ENCODE data around the gene NPEPL1. TPM values are rescaled to one million over a fixed set of nuclear protein-coding genes. Genes with fewer than 3 reads are reported as not detected.

The NPEPL1 gene
- total and polyA plus RNA-seq, 2 of the 8 experiments (the other 6 are each of a cell fraction or from before 2014, with no cell fraction given), result 12.4 to 26.8 TPM

GRCh38 chr20:58718729-58719128 is 26.1 kb downstream of the NPEPL1 start:
- no peak overlapping the region for H2BK5ac ChIP-seq (ENCODE audit: low read depth, low read length)
- H2AFZ ChIP-seq (ENCODE audit: low read length), result no peak overlapping the region
- H3K9ac ChIP-seq (replicated peaks in 1 of 4; ENCODE audit: extremely low read depth in 1 of 4, low read depth in 3 of 4, low read length in 3 of 4), result no peak overlapping the region
- H3K23me2 ChIP-seq (ENCODE audit: low read depth, low read length), result no peaks in the 10 kb centered on the region
- no peak overlapping the region; the same call in 1 of the 2 replicates for H3K18ac ChIP-seq (ENCODE audit: extremely low read depth, low read length)
- no peak overlapping the region for H3K56ac ChIP-seq (replicated peaks; ENCODE audit: insufficient read length, low read depth, low read length)
- H2BK20ac ChIP-seq (ENCODE audit: low read length), result no peak overlapping the region
- no peaks in the 10 kb centered on the region for H4K20me1 ChIP-seq (replicated peaks in 1 of 2; ENCODE audit: control insufficient read depth in 1 of 2, insufficient read depth in 2 of 2, low read length in 2 of 2)
- no peak overlapping the region for H4K8ac ChIP-seq (ENCODE audit: extremely low read depth, insufficient read depth, low read length)
- no peaks in the 10 kb centered on the region for H3K36me3 ChIP-seq (ENCODE audit: control insufficient read depth in 2 of 4, insufficient read depth in 4 of 4, low read length in 3 of 4)
- H3K79me1 ChIP-seq (ENCODE audit: low read depth, low read length), result no peaks in the 10 kb centered on the region; the same call in 1 of the 2 replicates
- FAIRE-seq (no peak), DNase-seq (ENCODE audit: low read depth in 1 of 2, low spot score in 2 of 2) (peak in 1 of 2 experiments; percentile 39)
- H2AK5ac ChIP-seq (ENCODE audit: low read depth, low read length), result no peak overlapping the region
- H3K23ac ChIP-seq (ENCODE audit: insufficient read length), result no peak overlapping the region
- no peak overlapping the region for H2BK15ac ChIP-seq (ENCODE audit: low read length)
- H2BK120ac ChIP-seq (replicated peaks; ENCODE audit: low read depth, low read length), result no peak overlapping the region
- peaks cover 0 to 4% (median 0%) of the 10 kb centered on the region in 4 experiments; a peak in 2 of 7 replicates for H3K4me1 ChIP-seq (replicated peaks in 1 of 4; ENCODE audit: control insufficient read depth in 3 of 4, insufficient read depth in 4 of 4, low read length in 3 of 4)
- ChIA-PET CTCF (ENCODE audit: partially characterized antibody) (no interaction called here), POLR2A (ENCODE audit: partially characterized antibody) (interaction anchor here (1.0 to 10.9 kb wide), 5 partner anchors 18 to 125 kb away, joined by 3 to 188 read pairs (median 6); no protein-coding TSS in a partner anchor)
- no peak overlapping the region for H4K5ac ChIP-seq (ENCODE audit: insufficient read length, low read depth, low read length)
- H3K27me3 ChIP-seq (replicated peaks in 1 of 4; ENCODE audit: control insufficient read depth in 3 of 4, extremely low read depth in 1 of 4, insufficient read depth in 3 of 4, low read length in 3 of 4), result peaks cover 0 to 4% (median 1%) of the 10 kb centered on the region in 4 experiments; a peak in 2 of 7 replicates
- no peak overlapping the region for H4K91ac ChIP-seq (replicated peaks; ENCODE audit: insufficient read length, low read length)
- no peaks in the 10 kb centered on the region; a peak in 1 of 4 replicates for H3K9me3 ChIP-seq (ENCODE audit: insufficient read depth in 2 of 2, low read depth in 1 of 2, low read length in 1 of 2)
- no peak overlapping the region for H3K14ac ChIP-seq (ENCODE audit: insufficient read length)
- H3K4me2 ChIP-seq (ENCODE audit: insufficient read depth in 1 of 2, low read depth in 2 of 2, low read length in 2 of 2), result no peak overlapping the region
- no peak overlapping the region for H3K4ac ChIP-seq (replicated peaks; ENCODE audit: insufficient read length, low read depth, low read length)
- no peaks in the 10 kb centered on the region for H3K79me2 ChIP-seq (ENCODE audit: control insufficient read depth in 1 of 2, insufficient read depth in 2 of 2, low read length in 2 of 2)
- WGBS, 2 experiments (ENCODE audit: extremely low coverage in 1 of 2, insufficient coverage in 1 of 2, insufficient read length in 1 of 2, insufficient replicate concordance in 2 of 2, low coverage in 1 of 2, low lambda C conversion rate in 2 of 2, missing lambda C conversion rate in 1 of 2), result 89% methylated on average over 10 of the region's 10 CpGs; no CpG with 5 or more reads in 1 of the 2 experiments
- no peak overlapping the region for H3K27ac ChIP-seq (ENCODE audit: low read depth, low read length)
- H2BK12ac ChIP-seq (ENCODE audit: low read depth, low read length), result no peak overlapping the region
- no peak overlapping the region for H3K4me3 ChIP-seq (ENCODE audit: extremely low read depth in 1 of 4, insufficient read depth in 2 of 4, low read depth in 3 of 4, low read length in 4 of 4)
- no peak for TF ChIP-seq PHF8 (conservative IDR thresholded peaks at IDR 0.05; ENCODE audit: low read depth, low read length)
- TF ChIP-seq MAFK (IDR thresholded peaks at IDR 0.05; ENCODE audit: low read depth, low read length), result no peak
- TF ChIP-seq, protein P1, sequence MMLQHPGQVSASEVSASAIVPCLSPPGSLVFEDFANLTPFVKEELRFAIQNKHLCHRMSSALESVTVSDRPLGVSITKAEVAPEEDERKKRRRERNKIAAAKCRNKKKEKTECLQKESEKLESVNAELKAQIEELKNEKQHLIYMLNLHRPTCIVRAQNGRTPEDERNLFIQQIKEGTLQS (IDR thresholded peaks at IDR 0.05; ENCODE audit: insufficient read depth, low read depth, low read length), result no peak
- no peak for TF ChIP-seq JUND (IDR thresholded peaks at IDR 0.05; ENCODE audit: low read length)
- no peak for TF ChIP-seq ASH2L (IDR thresholded peaks at IDR 0.05; ENCODE audit: low read length)
- TF ChIP-seq CREB1 (IDR thresholded peaks at IDR 0.05), result no peak
- no peak for TF ChIP-seq TCF12 (IDR thresholded peaks at IDR 0.05; ENCODE audit: low read depth, low read length)
- no peak for TF ChIP-seq SIRT6 (IDR thresholded peaks at IDR 0.05; ENCODE audit: low read length)
- TF ChIP-seq CHD1 (IDR thresholded peaks at IDR 0.05; ENCODE audit: low read depth, low read length), result no peak
- TF ChIP-seq RNF2 (IDR thresholded peaks at IDR 0.05; ENCODE audit: borderline replicate concordance, low read depth, low read length, missing control alignments, poor library complexity, severe bottlenecking), result no peak
- no peak for TF ChIP-seq TAF7 (optimal IDR thresholded peaks at IDR 0.05; ENCODE audit: borderline replicate concordance, low read depth, low read length)
- no peak for TF ChIP-seq HDAC2 (IDR thresholded peaks at IDR 0.05; ENCODE audit: borderline replicate concordance in 1 of 2, low read depth in 2 of 2, low read length in 2 of 2)
- TF ChIP-seq SP2 (IDR thresholded peaks at IDR 0.05; ENCODE audit: low read length), result no peak
- TF ChIP-seq SIX5 (IDR thresholded peaks at IDR 0.05; ENCODE audit: low read depth, low read length), result no peak

Measured in H1 (cell line).